GM23338 (cell line): ENCODE results near the gene SLC17A1. TPM values are rescaled to one million over a fixed set of nuclear protein-coding genes. Genes with fewer than 3 reads are reported as not detected.

Experiments
- CREB1 ChIP-seq: fragments of 250-450 bp; sonication (Bioruptor Pico); IDR thresholded peaks from 2 replicates; pipeline ENCODE4 v1.5.0; 2020; ENCODE audit warnings: low read depth, mild to moderate bottlenecking, moderate library complexity
- CTCF ChIP-seq, 2 experiments: fragments of 200-600 bp in 1 of 2; sonication (generic) in 1 of 2; conservative IDR thresholded peaks; 2 replicates each; pipeline versions ENCODE4 v1.5.1 to v1.6.1; 2016 to 2017; ENCODE audit warnings: antibody characterized with exemption in 2 of 2, low read depth in 2 of 2, mild to moderate bottlenecking in 2 of 2, moderate library complexity in 1 of 2
- EZH2phosphoT487 ChIP-seq: fragments of 200-600 bp; sonication (generic); IDR thresholded peaks from one replicate; pipeline ENCODE4 v1.8.1; 2018; ENCODE audit warnings: antibody characterized with exemption; ENCODE audit not compliant: unreplicated experiment
- POLR2AphosphoS5 ChIP-seq: IDR thresholded peaks from 2 replicates; pipeline ENCODE4 v1.6.1; 2016; ENCODE audit warnings: antibody characterized with exemption, low read depth
- STAT1 ChIP-seq: IDR thresholded peaks from one replicate; pipeline ENCODE4 v1.6.1; 2016; ENCODE audit warnings: antibody characterized with exemption; ENCODE audit not compliant: unreplicated experiment
- ZNF114 ChIP-seq: fragments of 250-450 bp; sonication (Bioruptor Pico); IDR thresholded peaks from 2 replicates; pipeline ENCODE4 v1.5.0; 2020; ENCODE audit warnings: mild to moderate bottlenecking, moderate library complexity
- ZNF331 ChIP-seq: fragments of 250-450 bp; sonication (Bioruptor Pico); IDR thresholded peaks from 2 replicates; pipeline ENCODE4 v1.5.0; 2020; ENCODE audit warnings: low read depth, mild to moderate bottlenecking, moderate library complexity
- ZNF462 ChIP-seq: fragments of 250-450 bp; sonication (Bioruptor Pico); IDR thresholded peaks from 2 replicates; pipeline ENCODE4 v1.5.0; 2020; ENCODE audit warnings: mild to moderate bottlenecking, moderate library complexity
- polyA plus RNA-seq: library from polyadenylated mRNA; unstranded; fragments of >200 nt; fragmentation: Nextera tagmentation; extraction: Ambion mirVana; gene quantifications from 2 replicates; pipeline ENCODE4 v1.2.1, GENCODE V29; 2016
- total RNA-seq: library from RNA; depleted of rRNA; stranded (reverse); fragments of >200 nt; shearing (Covaris generic); gene quantifications from 2 replicates; pipeline ENCODE4 v1.2.3, GENCODE V29; 2014

Gene SLC17A1
- total and polyA plus RNA-seq, 2 experiments from 2014 or later = not detected

GRCh38 chr6:25869840-25870239 is 38.0 kb upstream of the SLC17A1 start (continued):
- TF ChIP-seq ZNF462 (no peak), ZNF114 (CRISPR knock-in tag) (no peak), CREB1 (CRISPR knock-in tag) (no peak), POLR2AphosphoS5 (no peak), ZNF331 (CRISPR knock-in tag) (no peak), CTCF (conservative IDR thresholded peaks at IDR 0.05; ENCODE audit: low read depth in 2 of 2) (no peak), STAT1 (no peak), EZH2phosphoT487 (no peak)
